Activated gamma-delta T cell treated with Interleukin-2 at 50 U/mL for 16 hours (primary cell): ENCODE results near the gene PSMC2.
A peak's percentile ranks its signal among the peaks of the same experiment; 100 is the strongest.

Experiments used
- DNase-seq: peaks from one replicate; pipeline ENCODE4 v3.0.0-alpha.2; 2020

The PSMC2 gene

GRCh38 chr7:103347507-103348267 is at the start of gene PSMC2:
PSMC2 (plus strand) TSS chr7:103347643; CDS start chr7:103347712, 69 bp downstream.
- DNase-seq: peak; percentile 84

- DNase-seq: no peak
Observed at GRCh38 chr7:103297837-103298179, 49.6 kb upstream of the PSMC2 start.

GRCh38 chr7:103299660-103300059 is 47.8 kb upstream of the PSMC2 start:
- no peak for DNase-seq

- no peak for DNase-seq
Observed at GRCh38 chr7:103301441-103301840, 46.0 kb upstream of the PSMC2 start.

- no peak for DNase-seq
Observed at GRCh38 chr7:103307503-103308231, 39.8 kb upstream of the PSMC2 start.

GRCh38 chr7:103314852-103315251 is 32.6 kb upstream of the PSMC2 start:
- DNase-seq: no peak

- no peak for DNase-seq
Observed at GRCh38 chr7:103316380-103316941, 31.0 kb upstream of the PSMC2 start.

- DNase-seq: no peak
Observed at GRCh38 chr7:103317009-103317408, 30.4 kb upstream of the PSMC2 start.

GRCh38 chr7:103325744-103326143 is 21.7 kb upstream of the PSMC2 start:
- no peak for DNase-seq

GRCh38 chr7:103336761-103337160 is 10.7 kb upstream of the PSMC2 start:
- no peak for DNase-seq

- DNase-seq: no peak
Observed at GRCh38 chr7:103338864-103339263, 8.6 kb upstream of the PSMC2 start.

- no peak for DNase-seq
Observed at GRCh38 chr7:103341466-103341865, 6.0 kb upstream of the PSMC2 start.

GRCh38 chr7:103343332-103343731 is 4.1 kb upstream of the PSMC2 start:
- DNase-seq: no peak

- DNase-seq: peak; percentile 19
Observed at GRCh38 chr7:103343758-103344452, 3.5 kb upstream of the PSMC2 start.

- peak; percentile 82 for DNase-seq
Observed at GRCh38 chr7:103344453-103345149, 2.8 kb upstream of the PSMC2 start, which contains the start of gene DNAJC2. DNAJC2 (minus strand) TSS chr7:103344767; CDS start chr7:103344622, 145 bp downstream.

- no peak for DNase-seq
Observed at GRCh38 chr7:103346396-103346795, 1.0 kb upstream of the PSMC2 start.

- DNase-seq: no peak
Observed at GRCh38 chr7:103348452-103348851, 1.0 kb downstream of the PSMC2 start.

- DNase-seq: no peak
Observed at GRCh38 chr7:103348959-103349358, 1.5 kb downstream of the PSMC2 start.

GRCh38 chr7:103349805-103350204 is 2.4 kb downstream of the PSMC2 start:
- no peak for DNase-seq

GRCh38 chr7:103369432-103369831 is 22.0 kb downstream of the PSMC2 start:
- DNase-seq: no peak

GRCh38 chr7:103373866-103374643 is 26.6 kb downstream of the PSMC2 start:
- DNase-seq: no peak
